B cell (primary cell): Measurements from ENCODE around the gene SPG7.

ENCODE experiments used
- EZH2 ChIP-seq: IDR thresholded peaks from 2 replicates; pipeline ENCODE4 v1.6.1; 2012; ENCODE audit warnings: borderline replicate concordance, low read depth, mild to moderate bottlenecking, moderate library complexity, low read length; ENCODE audit not compliant: insufficient read depth, poor library complexity, severe bottlenecking
- TF ChIP-seq, protein P1 (sequence below): fragments of 200-600 bp; IDR thresholded peaks from one replicate; pipeline ENCODE4 v1.8.0; 2022; ENCODE audit warnings: antibody characterized with exemption, mild to moderate bottlenecking

- TF ChIP-seq, protein P1, sequence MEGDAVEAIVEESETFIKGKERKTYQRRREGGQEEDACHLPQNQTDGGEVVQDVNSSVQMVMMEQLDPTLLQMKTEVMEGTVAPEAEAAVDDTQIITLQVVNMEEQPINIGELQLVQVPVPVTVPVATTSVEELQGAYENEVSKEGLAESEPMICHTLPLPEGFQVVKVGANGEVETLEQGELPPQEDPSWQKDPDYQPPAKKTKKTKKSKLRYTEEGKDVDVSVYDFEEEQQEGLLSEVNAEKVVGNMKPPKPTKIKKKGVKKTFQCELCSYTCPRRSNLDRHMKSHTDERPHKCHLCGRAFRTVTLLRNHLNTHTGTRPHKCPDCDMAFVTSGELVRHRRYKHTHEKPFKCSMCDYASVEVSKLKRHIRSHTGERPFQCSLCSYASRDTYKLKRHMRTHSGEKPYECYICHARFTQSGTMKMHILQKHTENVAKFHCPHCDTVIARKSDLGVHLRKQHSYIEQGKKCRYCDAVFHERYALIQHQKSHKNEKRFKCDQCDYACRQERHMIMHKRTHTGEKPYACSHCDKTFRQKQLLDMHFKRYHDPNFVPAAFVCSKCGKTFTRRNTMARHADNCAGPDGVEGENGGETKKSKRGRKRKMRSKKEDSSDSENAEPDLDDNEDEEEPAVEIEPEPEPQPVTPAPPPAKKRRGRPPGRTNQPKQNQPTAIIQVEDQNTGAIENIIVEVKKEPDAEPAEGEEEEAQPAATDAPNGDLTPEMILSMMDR, result no peak
- TF ChIP-seq EZH2, result no peak
These were observed 3.2 kb downstream of the SPG7 start for GRCh38 chr16:89511374-89511773.
